ENCODE data around the gene LGALSL.
A peak's percentile ranks its signal among the peaks of the same experiment; 100 is the strongest.
"Not testable (repeated sequence)": the region's sequence is repeated elsewhere in the genome, so short reads cannot be mapped to it uniquely, and the experiment has no call there.

Gene LGALSL

DNA sequence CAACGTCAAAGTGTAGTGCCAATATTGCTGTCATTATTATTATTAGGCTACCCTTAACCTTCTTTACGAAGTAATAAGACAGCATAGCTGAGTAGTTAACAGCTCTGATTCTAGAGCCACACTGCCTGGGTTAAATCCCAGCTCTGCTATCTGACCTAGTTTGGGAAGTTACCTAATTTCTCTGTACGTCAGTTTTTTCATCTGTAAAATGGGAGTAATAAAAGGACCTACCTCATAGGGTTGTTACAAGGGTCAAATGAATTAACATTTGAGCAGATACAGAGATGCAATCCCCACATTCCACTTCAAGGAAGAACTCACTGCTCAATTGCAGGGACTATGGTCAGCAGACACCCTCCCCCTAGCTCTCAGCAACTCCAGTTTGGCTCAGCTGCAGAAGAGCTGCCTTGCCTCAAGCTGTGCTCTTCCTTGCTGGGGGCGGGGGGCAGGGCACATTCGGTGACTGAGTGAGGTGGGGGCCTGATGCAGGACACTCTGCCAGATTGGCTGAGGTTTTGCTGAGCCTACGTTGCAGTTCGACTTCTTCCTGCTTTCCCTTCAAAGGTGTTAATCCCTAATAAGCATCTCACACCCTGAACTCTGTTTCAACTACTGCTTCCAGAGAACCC lies 11.0 kb upstream of the LGALSL start:
- DNase-seq, result no peak

DNA sequence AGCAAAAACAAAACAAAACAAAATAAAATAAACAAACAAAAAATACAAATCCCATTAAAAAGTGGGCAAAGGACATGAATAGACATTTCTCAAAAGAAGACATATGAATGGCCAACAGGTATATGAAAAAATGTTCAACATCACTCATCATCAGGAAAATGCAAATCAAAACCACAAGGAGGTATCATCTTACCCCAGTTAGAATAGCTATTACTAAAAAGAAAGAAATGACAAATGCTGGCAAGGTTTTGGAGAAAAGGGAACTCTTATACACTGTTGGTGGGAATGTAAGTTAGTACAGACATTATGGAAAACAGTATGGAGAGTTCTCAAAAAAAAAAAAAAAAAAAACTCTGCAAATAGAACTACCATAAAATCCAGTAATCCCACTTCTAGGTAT lies 8.0 kb upstream of the LGALSL start:
- DNase-seq, result not testable (repeated sequence)

DNA sequence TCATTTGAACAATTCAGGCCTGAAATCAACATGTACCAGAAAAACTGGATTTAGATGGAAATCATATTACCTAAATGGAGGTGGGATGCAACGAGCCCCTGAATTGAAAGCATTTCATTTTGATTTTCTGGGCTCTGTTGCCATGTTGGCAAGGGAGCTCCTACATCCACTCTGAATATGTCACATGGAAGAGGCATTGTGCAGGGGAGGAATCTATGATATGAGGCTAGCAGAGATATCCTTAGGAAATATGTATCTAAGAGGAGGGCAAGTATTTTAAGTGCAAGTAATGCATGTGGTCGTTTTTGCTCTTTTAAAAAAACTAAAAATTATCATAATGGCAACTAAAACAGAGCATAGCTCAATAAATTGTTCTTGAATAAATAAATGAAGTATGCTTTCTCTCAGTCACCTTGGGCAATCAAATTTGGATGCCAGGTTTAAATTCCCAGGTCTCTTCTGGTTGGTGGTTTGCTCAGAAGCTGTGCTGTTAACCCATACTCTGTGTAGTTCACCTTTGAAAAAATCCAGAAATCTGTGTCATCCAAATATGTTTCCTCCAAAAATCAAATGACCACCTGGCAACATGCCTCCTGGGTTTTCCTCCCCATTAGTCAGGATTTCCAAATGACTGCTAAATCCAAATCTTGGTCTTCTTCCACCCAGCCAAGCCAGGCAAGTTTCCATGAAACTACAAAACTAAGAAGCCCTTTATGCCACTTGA lies 6.5 kb upstream of the LGALSL start:
- DNase-seq, result no peak

DNA sequence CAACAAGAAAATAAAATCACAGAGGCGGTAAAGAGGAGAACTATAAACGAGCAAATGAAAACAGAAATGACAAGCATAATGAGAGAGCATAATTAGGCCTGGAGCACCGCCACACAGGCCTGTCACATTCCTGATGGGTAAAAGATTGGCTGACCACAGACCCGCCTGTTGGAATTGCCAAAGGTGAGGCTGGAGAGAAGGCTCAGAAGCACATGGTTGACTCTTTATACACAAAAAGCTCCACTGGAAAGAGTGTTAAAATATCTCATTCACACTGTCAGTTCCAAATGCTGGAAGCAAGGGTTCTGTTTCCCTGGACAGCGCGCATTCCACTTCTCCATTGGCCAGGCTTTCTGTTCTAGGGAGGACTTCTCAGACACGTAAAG lies 5.9 kb upstream of the LGALSL start:
- no peak for DNase-seq

DNA sequence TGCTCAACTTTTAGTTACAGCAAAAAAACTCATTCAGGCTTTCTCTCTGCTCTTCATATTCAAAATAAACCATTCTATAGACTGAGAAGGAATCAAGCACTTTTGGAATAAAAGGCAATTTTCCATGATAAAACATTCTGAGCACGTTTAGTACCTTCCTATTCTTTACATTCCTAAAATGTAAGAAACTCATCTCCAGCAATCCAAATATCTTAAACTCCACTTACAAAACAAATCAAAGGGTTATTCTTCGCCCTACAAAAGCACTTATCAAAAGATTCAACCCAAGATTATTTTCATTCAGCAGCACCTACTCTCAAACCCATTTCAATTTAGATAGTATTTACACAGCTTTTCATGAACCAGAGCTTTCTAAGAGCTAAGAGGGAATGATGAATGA lies 2.9 kb upstream of the LGALSL start:
- DNase-seq, result no peak

DNA sequence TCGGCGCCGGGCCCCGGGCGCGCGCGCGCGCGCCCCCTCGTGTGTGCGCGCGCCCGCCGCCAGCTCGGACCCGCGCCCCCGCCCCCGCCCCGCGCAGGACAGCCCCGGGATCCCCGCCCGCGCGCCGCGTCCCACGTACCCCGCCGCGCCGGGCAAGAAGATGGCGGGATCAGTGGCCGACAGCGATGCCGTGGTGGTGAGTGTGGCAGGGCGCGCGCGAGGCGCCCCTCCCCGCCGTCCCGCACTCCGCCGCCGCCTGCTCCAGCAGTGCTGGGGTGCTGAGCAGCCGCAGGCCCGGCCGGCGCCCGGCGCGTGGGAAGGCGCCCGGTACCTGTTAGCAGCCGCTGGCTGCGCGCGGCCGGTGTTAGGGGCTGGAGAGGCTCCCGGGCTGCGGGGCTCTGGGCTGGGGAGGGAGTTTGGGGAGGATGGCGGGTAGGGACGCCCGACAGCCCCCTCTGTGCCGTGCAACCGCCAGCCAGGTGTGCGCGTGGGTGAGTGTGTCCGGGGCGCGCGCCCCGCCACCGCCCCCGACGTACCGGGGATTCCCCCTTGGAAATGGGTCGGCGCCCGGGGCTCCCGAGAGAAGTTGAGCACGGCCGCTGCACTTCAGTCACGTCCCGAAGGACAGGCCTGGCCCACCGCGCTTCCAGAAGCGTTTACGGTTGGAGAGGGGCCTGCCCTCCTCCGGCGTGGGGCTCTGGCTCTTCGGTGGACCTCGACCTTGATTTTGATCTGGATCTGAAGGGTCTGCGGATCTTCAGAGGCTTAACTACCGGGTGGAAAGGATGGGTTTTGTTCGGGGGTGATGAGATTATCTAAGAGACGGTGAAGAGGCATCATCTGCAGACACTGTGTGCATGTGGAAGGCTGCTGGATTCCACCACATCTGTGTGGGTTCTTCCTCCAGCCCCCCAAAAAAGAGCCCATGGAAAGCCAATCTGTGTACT lies 697 bp downstream of the LGALSL start:
- DNase-seq, result peak; percentile 79

DNA sequence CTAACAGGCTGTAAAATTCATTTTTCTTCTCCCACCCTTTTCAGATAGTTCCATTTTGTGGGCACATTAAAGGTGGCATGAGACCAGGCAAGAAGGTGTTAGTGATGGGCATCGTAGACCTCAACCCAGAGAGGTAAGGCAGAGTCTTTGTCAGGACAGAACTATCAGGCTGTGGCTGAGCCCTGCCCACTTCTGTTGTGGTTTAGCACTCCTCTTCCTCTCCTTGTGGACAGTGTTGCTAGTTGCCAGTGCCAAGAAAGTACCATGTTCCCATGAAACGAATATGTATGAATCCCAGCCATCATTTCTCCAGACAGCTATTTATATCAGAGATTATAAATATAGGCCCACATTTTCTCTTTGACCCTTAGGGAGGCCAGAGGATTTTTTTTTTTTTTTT lies 1.6 kb downstream of the LGALSL start:
- DNase-seq, result no peak

DNA sequence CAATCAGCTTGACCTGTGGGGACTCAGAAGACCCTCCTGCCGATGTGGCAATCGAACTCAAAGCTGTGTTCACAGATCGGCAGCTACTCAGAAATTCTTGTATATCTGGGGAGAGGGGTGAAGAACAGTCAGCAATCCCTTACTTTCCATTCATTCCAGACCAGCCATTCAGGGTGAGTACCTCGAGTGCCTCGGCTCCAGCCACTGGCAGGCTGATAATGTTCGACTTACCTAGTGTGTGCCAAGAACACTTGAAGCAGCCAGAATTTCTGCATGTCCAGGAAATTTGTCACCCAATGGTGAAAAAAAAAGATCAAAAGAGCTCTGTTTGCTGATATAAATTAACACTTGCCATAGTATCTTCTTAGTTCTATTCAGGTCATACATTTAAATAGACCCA lies 2.3 kb downstream of the LGALSL start:
- no peak for DNase-seq

DNA sequence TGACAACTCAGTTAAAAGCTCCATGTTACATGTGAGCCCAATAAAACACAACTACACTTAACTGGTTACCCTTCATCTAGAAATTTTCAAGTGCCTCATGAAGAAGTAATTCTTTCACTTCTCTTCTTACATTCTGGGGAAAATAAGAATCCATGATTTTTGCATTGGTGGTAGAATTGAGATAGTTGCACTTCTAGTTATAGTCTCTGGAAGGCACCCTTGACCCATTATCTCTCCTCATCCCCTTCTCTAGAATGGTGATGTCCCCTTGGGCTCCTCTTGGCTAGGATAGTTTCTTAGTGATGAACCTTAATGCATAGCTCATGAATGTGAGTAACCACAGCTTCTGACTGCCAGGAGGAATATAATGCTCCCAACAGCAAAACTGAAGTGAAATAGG lies 3.6 kb downstream of the LGALSL start:
- no peak for DNase-seq

DNA sequence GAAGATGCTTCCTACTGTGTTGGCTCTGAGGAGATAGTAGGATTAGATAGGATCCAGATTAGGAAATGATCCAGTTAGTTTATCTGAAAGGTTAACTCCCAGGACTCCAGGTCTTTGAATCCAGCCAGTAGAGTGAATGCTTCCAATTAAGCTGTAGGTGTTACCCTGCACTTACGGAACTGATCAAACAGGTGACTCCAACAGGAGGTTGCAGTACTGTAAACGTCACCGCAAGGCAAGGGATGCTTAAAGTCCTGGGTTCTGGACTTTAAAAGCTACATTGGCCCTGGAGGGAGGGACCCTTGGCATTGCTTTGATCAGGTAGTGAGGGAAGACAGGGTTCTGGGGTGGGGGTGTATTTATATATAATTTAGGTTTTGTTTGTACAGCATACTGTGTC lies 5.6 kb downstream of the LGALSL start:
- no peak for DNase-seq

DNA sequence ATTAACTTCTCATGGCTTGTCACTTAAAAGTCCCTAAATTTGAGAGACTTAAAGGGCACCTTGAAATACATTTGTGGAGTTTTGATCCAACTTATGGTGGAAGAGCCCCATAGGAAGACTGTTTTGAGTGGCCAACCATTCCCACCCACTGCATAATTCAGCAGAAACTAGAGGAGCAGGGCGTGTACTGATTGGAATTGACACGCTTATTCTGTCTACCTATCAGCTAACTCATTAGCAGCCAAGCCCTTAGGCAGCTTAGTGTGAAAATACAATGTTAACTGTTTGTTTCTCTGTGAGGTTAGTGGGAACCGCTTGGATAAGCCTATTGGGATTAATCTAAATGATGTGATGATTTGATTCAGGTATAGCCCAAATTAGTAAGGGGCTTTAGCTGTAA lies 6.4 kb downstream of the LGALSL start:
- DNase-seq, result no peak

DNA sequence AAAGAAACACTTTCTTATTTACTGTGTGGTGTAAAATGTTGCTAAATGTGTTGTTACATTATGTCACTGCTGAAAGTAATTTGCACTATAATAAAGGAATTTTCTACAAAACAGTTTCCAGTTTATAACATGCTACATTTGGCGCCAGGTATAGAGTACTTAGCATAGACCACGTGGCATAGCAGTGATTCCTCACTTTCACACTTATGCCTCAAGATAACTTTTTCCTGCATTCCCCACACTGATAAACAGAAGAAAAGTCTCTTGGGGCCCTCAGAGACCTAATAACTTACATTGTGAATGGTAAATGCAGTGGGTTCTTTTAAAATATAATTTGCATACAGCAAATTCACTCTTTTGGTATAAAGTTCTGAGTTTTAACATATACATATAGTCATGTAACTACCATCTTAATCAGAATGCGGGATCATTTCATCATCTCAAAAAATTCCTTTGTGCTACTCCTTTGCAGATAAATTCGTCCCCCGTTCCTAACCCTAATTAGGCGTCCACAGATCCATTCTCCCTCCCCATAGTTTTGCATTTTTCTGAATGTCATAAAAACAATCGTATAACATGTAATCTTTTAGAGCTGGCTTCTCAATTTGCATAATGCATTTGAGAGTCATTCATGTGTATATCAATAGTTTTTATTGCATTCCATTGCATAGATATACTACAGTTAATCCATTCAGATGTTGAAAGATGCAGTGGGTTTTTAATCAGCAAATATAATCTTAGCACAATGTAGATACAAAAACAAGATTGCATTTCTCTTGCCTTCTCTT lies 7.5 kb downstream of the LGALSL start:
- DNase-seq, result no peak

DNA sequence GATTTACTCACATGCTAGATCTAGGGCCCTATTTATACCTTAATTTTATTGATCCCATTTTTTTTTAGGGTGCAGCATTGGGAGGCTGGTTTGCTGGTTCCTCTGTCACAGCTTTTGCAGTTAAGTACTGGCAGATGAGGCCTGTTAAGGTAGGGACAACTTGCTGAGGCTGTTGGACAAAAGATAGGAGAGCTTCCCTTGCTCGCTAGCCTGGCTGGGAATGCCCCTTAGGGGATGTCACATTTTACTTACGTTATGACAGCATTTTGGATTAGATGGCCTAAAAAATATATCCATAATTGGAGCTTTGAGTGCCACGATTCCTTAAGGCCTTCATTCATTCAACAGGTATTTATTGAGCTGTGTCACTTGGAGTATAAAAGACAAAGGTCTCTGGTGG lies 8.2 kb downstream of the LGALSL start:
- DNase-seq, result no peak

DNA sequence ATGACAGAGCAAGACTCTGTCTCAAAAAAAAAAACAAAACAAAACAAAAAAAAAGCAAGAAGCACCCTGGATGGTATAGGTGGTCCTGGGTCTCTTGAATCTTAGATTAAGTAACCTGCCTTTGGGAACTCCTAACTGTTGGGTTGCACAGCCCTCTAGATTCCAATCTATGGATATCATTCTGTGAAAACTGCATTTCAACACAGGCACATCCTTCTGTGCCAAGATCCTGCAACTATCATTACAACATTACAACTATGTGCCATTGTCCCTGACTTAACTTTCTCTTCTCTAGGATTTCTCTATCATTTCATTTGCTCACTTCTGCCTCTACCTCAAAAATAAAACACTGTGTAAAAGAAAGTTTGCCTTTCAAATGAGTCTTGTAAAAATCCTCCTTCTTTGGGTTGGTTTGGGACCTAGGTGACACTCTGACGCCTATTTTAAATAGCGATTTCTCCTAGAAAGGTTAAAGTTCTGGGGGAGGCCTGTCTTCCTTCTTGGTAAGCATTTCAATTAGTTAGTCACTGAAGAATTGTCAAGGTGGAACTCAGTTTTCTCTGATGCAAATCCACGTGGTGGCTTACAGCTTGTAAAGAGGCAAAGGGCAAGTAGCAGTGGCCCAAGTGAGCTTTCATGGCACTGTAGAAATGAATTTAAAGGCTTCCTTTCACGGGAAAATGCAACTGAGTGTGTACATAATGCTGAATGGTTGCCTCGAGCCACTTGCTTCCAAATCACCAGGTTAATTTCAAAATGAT lies 9.2 kb downstream of the LGALSL start:
- no peak for DNase-seq

DNA sequence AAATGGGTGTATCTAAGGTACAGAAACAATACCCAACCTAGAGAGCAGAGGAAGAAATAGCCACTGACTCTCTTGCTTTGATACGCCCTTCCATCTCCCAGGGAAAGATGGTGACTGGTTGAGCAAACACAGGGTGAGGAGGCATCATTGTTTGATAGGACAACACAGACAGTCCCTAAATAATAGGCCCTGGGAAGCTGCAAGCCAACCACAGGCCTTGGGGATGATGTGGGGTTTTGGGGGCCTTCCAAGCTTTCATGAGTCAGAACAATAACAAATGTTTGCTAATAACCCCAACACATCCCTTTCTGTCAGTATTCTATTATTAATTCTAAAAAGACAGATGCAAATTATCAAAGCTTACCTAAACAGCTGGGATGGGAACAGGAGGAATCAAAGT lies 9.8 kb downstream of the LGALSL start:
- DNase-seq, result no peak

DNA sequence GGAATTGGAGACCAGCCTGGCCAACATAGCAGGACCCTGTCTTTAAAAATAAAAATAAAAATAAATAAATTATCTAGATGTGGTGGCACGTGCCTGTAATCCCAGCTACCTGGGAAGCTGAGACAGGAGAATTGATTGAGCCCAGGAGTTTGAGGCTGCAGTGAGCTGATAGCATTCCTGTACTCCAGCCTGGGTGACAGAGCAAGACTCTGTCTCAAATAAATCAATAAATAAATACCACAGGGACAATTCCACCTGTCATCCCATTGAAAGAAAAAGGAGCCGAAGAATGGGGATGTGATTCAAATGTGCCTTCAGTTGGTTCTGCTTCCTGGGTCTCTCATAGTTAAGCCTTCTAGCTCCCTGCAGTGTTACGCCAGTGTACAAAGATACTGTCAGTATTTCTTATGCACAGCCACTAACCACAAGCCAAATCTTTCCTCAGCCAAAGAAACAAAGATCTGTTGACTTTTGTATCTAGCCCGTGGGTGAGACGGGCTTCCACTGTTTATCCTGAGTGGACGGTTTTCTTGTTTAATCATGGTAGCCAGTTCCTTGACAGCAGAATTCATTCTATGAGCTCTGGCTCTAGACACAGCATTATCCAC lies 12.6 kb downstream of the LGALSL start:
- no peak for DNase-seq

DNA sequence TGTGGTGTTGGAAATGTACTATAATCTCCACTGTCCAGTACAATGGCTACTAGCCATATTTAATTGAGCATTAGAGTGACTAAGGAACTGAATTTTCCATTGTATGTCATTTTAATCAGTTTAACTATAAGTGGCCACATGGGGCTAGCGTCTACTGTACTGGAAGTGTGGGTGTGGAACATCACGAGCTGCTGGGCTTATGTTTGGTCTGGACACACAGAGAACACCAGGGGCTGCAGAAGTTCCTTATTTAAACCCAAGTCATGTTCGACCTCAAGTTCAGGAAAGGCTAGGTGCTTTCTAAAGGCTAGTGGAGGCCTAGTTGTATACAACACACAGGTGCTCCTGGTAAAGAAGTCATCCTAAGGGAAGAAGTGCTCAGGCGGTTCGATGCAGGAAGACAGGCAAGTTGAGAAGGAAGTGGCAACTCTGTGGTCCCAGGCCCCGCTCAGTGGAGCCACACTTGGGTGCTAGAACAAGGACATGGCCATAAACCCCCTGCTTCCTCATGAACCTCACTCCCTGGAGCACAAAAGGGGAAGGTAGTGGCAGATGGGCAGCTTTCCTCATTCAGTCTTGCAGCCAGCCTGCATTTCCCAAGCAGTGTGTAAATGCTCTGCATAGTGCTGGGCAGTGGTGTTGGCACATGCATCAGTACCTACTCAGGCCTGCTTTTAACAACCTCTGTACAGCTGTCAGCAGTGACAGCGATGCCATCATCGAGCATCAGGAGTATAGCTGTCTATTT lies 13.3 kb downstream of the LGALSL start:
- no peak for DNase-seq

DNA sequence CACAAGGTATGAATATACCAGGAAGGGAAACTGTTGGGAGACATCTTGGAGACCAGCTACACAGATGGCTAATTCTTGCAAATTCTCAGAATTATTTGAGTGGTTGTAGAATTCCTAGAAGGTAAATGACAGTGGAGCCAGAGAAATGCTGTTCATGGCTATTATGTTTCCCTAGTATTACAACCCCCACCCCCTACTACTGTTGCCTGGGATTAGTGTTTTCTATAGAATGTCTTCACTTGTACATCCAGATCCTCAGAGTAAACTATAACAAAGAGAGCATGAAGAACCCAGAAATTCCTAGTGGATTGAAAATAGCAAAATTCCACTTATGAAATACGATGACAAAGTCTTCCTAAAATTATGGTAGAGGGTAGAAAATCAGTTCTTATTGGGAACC lies 15.3 kb downstream of the LGALSL start:
- DNase-seq, result no peak

DNA sequence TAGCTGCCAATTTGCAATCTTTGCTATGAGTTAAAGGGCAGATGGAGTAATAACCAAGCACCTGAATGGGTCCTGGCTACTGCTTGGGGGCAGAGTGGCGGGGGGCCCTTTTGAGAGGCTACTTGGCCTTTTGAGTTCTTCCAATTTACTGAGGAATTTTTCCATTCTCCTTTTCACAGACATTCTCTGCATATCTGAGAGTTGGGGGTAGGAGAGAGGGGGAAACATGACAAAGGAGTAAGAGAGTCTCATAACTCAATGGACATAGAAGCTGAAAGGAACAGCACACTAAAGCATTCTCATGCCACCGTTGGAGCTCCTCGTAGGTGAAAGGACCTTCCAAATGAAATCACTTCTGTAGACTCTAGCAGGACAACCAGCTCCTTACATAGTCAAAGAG lies 16.1 kb downstream of the LGALSL start:
- no peak for DNase-seq

DNA sequence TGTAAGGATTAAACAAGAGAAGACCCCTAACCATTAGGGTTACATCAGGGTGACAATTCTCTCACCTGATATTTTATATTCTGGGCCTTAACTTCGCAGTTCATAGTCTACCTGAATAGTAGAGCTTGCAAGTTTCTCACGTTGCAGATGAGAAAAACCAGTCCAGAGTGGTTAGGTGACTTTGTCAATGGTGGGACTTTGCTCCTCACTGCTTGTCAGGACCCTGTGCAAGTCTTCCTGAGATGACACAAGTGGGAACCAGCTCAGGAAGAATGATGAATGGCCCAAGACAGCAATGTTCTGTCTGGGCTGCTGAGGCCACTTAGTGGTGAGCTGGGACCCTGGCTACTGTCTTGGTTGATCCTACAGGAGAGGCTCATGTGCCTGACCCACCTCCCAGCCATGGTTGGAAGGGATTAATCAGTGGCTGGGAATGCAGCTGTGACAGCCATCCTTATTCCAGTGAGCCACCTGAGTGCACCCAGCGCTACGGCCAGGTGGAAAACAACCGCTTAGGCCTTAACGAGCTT lies 16.9 kb downstream of the LGALSL start:
- no peak for DNase-seq

DNA sequence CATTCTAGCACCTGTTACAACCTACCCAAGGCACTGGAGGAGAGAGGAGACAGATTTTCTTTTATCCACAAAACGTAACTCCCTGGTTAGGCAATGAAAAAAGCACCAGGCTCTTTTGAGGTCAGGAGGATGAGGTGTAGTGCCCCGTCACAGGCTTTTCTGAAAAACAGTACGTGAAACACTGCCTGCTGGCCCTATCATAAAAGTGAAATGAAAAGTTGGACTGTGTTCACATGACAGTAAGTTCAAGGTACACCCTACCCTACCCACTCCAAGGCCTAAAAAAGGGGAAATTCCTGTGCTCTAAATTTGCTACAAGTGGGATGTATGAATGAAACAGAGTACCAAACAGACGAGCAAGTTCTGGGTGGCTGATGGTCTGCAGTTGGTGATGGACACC lies 17.6 kb downstream of the LGALSL start:
- no peak for DNase-seq

Measured in right hindlimb (tissue), 1 donor.